WTC11 (cell line): ENCODE results near the gene DCAF5. TPM values are rescaled to one million over a fixed set of nuclear protein-coding genes. Genes with fewer than 3 reads are reported as not detected.

Source experiments
- ATAC-seq: fragments of 200-7000 bp; cut with Tn5 transposase; 2 replicates; pipeline ENCODE4 v1.10.0; 2021; ENCODE audit warnings: mild to moderate bottlenecking, moderate library complexity
- CTCF ChIA-PET: fragments of 300-600 bp; sonication (Branson Sonifier 250); formaldehyde crosslinking; loops from one replicate; lab custom pipeline; 2021; ENCODE audit warnings: antibody characterized with exemption; lab: Charles Lee
- POLR2A ChIA-PET: fragments of 350-600 bp; sonication (Branson Sonifier 250); formaldehyde crosslinking; loops from one replicate; lab custom pipeline; 2021; ENCODE audit warnings: antibody characterized with exemption; lab: Charles Lee
- DNase-seq: peaks from one replicate; pipeline ENCODE4 v3.0.0; 2021; ENCODE audit warnings: low spot score
- H3K27ac Mint-ChIP-seq: 2 replicates; pipeline ENCODE4 v1.8.0; 2021; ENCODE audit warnings: mixed read lengths
- H3K27me3 Mint-ChIP-seq: 2 replicates; pipeline ENCODE4 v1.8.0; 2021; ENCODE audit warnings: low read depth, mild to moderate bottlenecking, moderate library complexity, mixed read lengths
- H3K36me3 Mint-ChIP-seq: 2 replicates; pipeline ENCODE4 v1.8.0; 2021; ENCODE audit warnings: mixed read lengths
- H3K4me1 Mint-ChIP-seq: 2 replicates; pipeline ENCODE4 v1.8.0; 2022; ENCODE audit warnings: mixed read lengths
- H3K4me3 Mint-ChIP-seq: 2 replicates; pipeline ENCODE4 v1.8.0; 2021; ENCODE audit warnings: mild to moderate bottlenecking, moderate library complexity, mixed read lengths
- H3K9me3 Mint-ChIP-seq: 2 replicates; pipeline ENCODE4 v1.8.0; 2021; ENCODE audit warnings: mixed read lengths
- ATF1 ChIP-seq: sonication (generic); formaldehyde crosslinking; IDR thresholded peaks from 2 replicates; pipeline ENCODE4 v1.8.1; 2023; ENCODE audit warnings: mild to moderate bottlenecking, moderate library complexity, missing genetic modification reagents
- CREM ChIP-seq: sonication (generic); formaldehyde crosslinking; IDR thresholded peaks from 2 replicates; pipeline ENCODE4 v1.8.1; 2022; ENCODE audit warnings: mild to moderate bottlenecking, missing genetic modification reagents, moderate library complexity
- EMX1 ChIP-seq: fragments of 250-450 bp; sonication (Bioruptor Pico); IDR thresholded peaks from 2 replicates; pipeline ENCODE4 v1.8.0; 2021; ENCODE audit warnings: mild to moderate bottlenecking
- GRHL2 ChIP-seq: fragments of 250-450 bp; sonication (Bioruptor Pico); IDR thresholded peaks from 2 replicates; pipeline ENCODE4 v1.8.0; 2022; ENCODE audit warnings: mild to moderate bottlenecking, moderate library complexity; ENCODE audit not compliant: insufficient replicate concordance, severe bottlenecking
- JUN ChIP-seq: sonication (generic); formaldehyde crosslinking; IDR thresholded peaks from 2 replicates; pipeline ENCODE4 v1.8.0; 2023; ENCODE audit warnings: mild to moderate bottlenecking, missing genetic modification reagents
- KAT7 ChIP-seq: sonication (generic); formaldehyde crosslinking; IDR thresholded peaks from 2 replicates; pipeline ENCODE4 v1.8.1; 2023; ENCODE audit warnings: missing genetic modification reagents, mild to moderate bottlenecking, borderline replicate concordance
- SMAD4 ChIP-seq: sonication (generic); formaldehyde crosslinking; IDR thresholded peaks from 2 replicates; pipeline ENCODE4 v1.8.0; 2022; ENCODE audit warnings: mild to moderate bottlenecking, missing genetic modification reagents
- TEAD4 ChIP-seq: sonication (generic); formaldehyde crosslinking; IDR thresholded peaks from 2 replicates; pipeline ENCODE4 v1.8.0; 2022; ENCODE audit warnings: mild to moderate bottlenecking, missing genetic modification reagents
- ZNF121 ChIP-seq: sonication (generic); formaldehyde crosslinking; IDR thresholded peaks from 2 replicates; pipeline ENCODE4 v1.8.0; 2023; ENCODE audit warnings: missing genetic modification reagents
- ZNF219 ChIP-seq: sonication (generic); formaldehyde crosslinking; IDR thresholded peaks from 2 replicates; pipeline ENCODE4 v1.8.0; 2023; ENCODE audit warnings: missing genetic modification reagents, mild to moderate bottlenecking, borderline replicate concordance
- total RNA-seq: library from RNA; stranded (reverse); gene quantifications from 3 replicates; pipeline ENCODE4 v1.2.3, GENCODE V29; 2021
- TF ChIP-seq, protein P1 (sequence below): fragments of 250-450 bp; sonication (Bioruptor Pico); IDR thresholded peaks from 2 replicates; pipeline ENCODE4 v1.9.0; 2021; ENCODE audit warnings: mild to moderate bottlenecking
- TF ChIP-seq, protein P2 (sequence below): fragments of 250-450 bp; sonication (Bioruptor Pico); IDR thresholded peaks from 2 replicates; pipeline ENCODE4 v2.1.2; 2022; ENCODE audit warnings: mild to moderate bottlenecking, moderate library complexity
- TF ChIP-seq, protein P3 (sequence below): fragments of 250-450 bp; sonication (Bioruptor Pico); IDR thresholded peaks from 2 replicates; pipeline ENCODE4 v1.9.0; 2021; ENCODE audit warnings: mild to moderate bottlenecking
- TF ChIP-seq, protein P4 (sequence below): fragments of 250-450 bp; sonication (Bioruptor Pico); IDR thresholded peaks from 2 replicates; pipeline ENCODE4 v1.9.0; 2021; ENCODE audit warnings: moderate library complexity, mild to moderate bottlenecking, inconsistent platforms, borderline replicate concordance
- TF ChIP-seq, protein P5 (sequence below): sonication (generic); formaldehyde crosslinking; IDR thresholded peaks from 2 replicates; pipeline ENCODE4 v1.8.0; 2023; ENCODE audit warnings: mild to moderate bottlenecking, missing genetic modification reagents

The DCAF5 gene
- total RNA-seq, 1 experiment from 2014 or later = 30.3 TPM

DNA sequence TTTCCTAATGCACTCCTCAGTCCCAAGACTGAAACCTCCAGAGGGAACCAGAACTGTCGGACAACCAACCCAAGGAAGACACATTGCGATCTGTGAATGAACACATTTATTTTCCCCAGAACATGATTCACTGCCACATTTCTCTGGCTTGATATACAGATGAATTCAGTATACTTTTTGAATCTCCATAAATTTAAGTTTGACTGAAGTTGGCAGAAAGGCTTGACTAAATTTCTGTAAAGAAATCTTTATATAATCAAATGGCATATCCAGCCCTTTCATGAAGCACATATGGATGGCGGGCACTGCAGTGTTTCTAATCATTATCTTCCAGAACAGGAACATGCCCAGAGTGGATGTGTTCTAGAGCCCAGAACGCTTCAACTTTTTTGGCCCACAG lies 56.7 kb downstream of the DCAF5 start (continued):
- TF ChIP-seq, protein P1, sequence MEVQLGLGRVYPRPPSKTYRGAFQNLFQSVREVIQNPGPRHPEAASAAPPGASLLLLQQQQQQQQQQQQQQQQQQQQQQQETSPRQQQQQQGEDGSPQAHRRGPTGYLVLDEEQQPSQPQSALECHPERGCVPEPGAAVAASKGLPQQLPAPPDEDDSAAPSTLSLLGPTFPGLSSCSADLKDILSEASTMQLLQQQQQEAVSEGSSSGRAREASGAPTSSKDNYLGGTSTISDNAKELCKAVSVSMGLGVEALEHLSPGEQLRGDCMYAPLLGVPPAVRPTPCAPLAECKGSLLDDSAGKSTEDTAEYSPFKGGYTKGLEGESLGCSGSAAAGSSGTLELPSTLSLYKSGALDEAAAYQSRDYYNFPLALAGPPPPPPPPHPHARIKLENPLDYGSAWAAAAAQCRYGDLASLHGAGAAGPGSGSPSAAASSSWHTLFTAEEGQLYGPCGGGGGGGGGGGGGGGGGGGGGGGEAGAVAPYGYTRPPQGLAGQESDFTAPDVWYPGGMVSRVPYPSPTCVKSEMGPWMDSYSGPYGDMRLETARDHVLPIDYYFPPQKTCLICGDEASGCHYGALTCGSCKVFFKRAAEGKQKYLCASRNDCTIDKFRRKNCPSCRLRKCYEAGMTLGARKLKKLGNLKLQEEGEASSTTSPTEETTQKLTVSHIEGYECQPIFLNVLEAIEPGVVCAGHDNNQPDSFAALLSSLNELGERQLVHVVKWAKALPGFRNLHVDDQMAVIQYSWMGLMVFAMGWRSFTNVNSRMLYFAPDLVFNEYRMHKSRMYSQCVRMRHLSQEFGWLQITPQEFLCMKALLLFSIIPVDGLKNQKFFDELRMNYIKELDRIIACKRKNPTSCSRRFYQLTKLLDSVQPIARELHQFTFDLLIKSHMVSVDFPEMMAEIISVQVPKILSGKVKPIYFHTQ (CRISPR knock-in tag) = no peak
- TF ChIP-seq, all 79 proteins: peak for 0

DNA sequence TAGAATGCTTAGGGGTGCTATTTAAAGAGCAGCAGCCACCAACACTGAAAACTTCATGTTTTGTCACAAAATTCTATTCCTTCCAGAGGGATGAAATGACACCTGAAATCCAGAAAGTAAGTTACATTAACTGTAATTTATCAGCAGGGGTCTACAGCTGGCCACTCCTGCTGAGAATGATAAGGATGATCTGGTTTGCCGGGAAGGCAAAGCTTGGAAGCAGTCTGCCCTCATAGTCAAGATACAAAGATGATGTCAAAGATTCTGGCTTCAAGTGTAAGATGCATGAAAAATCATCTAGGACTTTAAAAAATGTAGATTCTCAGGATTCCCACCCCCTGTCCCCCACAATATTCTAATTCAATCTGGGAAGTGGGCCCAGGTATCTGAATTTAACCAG lies 58.4 kb downstream of the DCAF5 start:
- H3K27ac Mint-ChIP-seq = 0 out of 2 replicates have a peak overlapping the region, but pooled peaks have one; percentile 2
- POLR2A ChIA-PET = no interaction called here

DNA sequence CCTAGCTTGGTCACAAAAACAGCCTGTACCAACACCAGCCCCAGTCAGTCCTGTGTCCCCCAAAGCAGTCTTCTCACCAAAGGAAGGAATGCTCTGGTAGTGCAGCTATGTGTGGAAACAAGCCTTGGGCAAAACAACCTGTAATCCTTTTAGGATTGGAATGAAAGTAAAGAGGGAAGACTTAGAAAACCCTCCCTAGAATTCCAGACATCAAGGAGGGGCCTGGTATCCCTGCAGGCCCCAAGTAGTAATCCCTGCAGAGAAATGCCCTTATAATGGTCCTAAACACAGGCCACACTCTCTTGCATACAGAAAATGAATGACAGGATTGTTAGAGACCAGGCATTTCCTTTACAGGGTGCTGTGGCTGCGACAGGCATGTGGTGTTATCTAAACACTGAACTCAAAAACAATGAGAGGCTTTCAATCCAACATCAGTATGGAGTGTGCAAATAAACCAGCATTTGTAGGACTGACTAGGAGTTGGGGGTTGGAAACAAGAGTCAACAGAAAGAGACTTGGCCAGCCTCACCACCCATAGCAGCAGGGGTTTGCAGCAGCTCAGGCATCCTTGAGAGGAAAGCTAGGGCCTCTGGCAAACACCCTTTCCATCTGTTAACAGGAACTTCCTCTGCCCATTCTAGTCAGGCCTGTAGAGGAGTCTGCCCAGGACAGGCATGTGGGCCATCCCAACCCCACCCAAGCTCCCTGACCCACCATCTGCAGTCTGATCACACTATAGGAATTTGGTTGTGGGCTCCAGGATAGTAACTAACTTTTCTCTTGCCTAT lies 59.1 kb downstream of the DCAF5 start:
- TF ChIP-seq, protein P2, sequence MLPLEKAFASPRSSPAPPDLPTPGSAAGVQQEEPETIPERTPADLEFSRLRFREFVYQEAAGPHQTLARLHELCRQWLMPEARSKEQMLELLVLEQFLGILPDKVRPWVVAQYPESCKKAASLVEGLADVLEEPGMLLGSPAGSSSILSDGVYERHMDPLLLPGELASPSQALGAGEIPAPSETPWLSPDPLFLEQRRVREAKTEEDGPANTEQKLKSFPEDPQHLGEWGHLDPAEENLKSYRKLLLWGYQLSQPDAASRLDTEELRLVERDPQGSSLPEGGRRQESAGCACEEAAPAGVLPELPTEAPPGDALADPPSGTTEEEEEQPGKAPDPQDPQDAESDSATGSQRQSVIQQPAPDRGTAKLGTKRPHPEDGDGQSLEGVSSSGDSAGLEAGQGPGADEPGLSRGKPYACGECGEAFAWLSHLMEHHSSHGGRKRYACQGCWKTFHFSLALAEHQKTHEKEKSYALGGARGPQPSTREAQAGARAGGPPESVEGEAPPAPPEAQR (CRISPR knock-in tag) = no peak
- TF ChIP-seq KAT7 (CRISPR knock-in tag) (no peak), JUN (no peak), ZNF219 (CRISPR knock-in tag) (no peak), CREM (CRISPR knock-in tag) (no peak)
- TF ChIP-seq, protein P3, sequence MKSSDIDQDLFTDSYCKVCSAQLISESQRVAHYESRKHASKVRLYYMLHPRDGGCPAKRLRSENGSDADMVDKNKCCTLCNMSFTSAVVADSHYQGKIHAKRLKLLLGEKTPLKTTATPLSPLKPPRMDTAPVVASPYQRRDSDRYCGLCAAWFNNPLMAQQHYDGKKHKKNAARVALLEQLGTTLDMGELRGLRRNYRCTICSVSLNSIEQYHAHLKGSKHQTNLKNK (CRISPR knock-in tag) = no peak
- TF ChIP-seq, protein P4, sequence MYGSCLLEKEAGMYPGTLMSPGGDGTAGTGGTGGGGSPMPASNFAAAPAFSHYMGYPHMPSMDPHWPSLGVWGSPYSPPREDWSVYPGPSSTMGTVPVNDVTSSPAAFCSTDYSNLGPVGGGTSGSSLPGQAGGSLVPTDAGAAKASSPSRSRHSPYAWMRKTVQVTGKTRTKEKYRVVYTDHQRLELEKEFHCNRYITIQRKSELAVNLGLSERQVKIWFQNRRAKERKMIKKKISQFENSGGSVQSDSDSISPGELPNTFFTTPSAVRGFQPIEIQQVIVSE (CRISPR knock-in tag) = no peak
- TF ChIP-seq, protein P5, sequence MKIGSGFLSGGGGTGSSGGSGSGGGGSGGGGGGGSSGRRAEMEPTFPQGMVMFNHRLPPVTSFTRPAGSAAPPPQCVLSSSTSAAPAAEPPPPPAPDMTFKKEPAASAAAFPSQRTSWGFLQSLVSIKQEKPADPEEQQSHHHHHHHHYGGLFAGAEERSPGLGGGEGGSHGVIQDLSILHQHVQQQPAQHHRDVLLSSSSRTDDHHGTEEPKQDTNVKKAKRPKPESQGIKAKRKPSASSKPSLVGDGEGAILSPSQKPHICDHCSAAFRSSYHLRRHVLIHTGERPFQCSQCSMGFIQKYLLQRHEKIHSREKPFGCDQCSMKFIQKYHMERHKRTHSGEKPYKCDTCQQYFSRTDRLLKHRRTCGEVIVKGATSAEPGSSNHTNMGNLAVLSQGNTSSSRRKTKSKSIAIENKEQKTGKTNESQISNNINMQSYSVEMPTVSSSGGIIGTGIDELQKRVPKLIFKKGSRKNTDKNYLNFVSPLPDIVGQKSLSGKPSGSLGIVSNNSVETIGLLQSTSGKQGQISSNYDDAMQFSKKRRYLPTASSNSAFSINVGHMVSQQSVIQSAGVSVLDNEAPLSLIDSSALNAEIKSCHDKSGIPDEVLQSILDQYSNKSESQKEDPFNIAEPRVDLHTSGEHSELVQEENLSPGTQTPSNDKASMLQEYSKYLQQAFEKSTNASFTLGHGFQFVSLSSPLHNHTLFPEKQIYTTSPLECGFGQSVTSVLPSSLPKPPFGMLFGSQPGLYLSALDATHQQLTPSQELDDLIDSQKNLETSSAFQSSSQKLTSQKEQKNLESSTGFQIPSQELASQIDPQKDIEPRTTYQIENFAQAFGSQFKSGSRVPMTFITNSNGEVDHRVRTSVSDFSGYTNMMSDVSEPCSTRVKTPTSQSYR (CRISPR knock-in tag) = no peak
- DNase-seq (no peak), ATAC-seq (peak; percentile 18)
- Mint-ChIP-seq H3K27ac (0 out of 2 replicates have a peak overlapping the region, but pooled peaks have one; percentile 2), H3K27me3 (no peaks in the 10 kb centered on the region), H3K36me3 (peaks cover 7% of the 10 kb centered on the region), H3K9me3 (no peaks in the 10 kb centered on the region), H3K4me3 (no peak overlapping the region), H3K4me1 (peaks cover 28% of the 10 kb centered on the region)
- ChIA-PET CTCF (interaction anchor here (0.7 to 2.1 kb wide), 5 partner anchors 13 to 230 kb away, joined by 3 to 6 read pairs (median 5); no protein-coding TSS in a partner anchor), POLR2A (no interaction called here)

More for the DNA sequence above, 58.4 kb downstream of the DCAF5 start:
- H3K4me1 Mint-ChIP-seq = peaks cover 31% of the 10 kb centered on the region
- H3K4me3 Mint-ChIP-seq = no peak overlapping the region
- TF ChIP-seq ATF1 (no peak), TEAD4 (CRISPR knock-in tag) (no peak), GRHL2 (CRISPR knock-in tag) (no peak), SMAD4 (CRISPR knock-in tag) (no peak), EMX1 (CRISPR knock-in tag) (no peak), ZNF121 (no peak)
- H3K27me3 Mint-ChIP-seq = no peaks in the 10 kb centered on the region
- CTCF ChIA-PET = interaction anchor here (1.2 to 2.1 kb wide), 4 partner anchors 13 to 231 kb away, joined by 5 to 6 read pairs (median 6); no protein-coding TSS in a partner anchor
- H3K36me3 Mint-ChIP-seq = peaks cover 10% of the 10 kb centered on the region
- DNase-seq (no peak), ATAC-seq (no peak)
- no peaks in the 10 kb centered on the region for H3K9me3 Mint-ChIP-seq
